T1000 (cell line): Measurements from ENCODE around the gene PATJ.
"Not testable (repeated sequence)": the region's sequence is repeated elsewhere in the genome, so short reads cannot be mapped to it uniquely, and the experiment has no call there.

Source experiments
- DNase-seq: peaks from one replicate; lab custom pipeline; 2025; ENCODE audit warnings: mixed read lengths; lab: John Stamatoyannopoulos, UW

Gene PATJ

DNA sequence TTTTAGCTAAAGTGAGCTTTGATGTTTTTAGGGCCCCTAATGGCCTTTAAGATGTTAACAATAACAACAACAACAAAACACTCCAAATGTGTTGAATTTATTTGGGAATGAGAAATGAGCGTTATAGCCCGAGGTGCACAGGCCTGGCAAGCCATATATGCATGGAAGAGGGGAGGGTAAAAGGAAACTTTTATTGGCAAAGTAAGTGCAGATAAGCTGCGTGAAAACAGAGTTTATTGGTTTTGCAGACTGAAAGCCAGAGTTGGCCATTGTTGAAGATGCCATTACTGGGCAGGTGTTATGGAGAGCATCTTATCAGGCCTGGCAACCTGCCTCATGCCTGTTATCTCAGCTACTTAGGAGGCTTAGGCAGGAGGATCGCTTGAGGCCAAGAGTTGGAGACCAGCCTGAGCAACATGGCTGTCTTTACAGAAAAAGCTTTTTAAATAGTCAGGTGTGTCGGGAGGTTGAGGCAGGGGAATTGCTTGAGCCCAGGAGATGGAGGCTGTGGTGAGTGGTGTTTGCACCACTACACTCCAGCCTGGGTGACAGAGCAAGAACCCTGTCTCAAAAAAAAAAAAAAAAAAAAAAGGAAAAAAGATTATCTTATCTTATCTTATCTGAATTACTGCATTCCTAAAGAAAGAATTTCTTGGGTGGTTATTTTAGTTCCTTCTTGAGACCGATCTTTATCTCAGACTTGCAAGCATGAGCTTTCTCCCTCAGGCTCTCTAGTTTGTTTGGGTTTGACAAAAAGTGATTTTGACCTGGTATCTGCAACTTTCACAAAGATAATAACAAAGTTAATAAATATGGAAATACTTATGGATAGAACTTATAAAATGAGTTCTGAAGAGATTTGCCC lies 1.7 kb downstream of the PATJ start:
- no peak for DNase-seq

DNA sequence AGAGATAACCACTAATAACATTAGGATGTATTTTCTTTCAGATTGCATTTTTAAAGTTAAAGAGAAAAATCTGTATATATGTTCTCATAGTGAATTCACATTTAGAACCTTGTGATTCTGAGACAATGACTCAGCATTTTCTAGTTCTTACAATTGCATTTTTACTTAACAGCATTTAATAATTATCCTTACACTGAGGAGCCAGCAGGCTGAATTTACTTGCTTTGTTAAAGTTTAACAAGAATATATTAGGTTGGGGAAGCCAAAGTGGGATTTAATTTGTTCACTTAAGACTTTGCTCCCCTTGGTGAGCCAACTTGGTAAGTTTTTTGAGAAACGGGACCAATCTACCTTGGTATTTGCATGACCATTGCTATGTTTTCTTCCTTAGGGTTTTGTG lies 4.5 kb downstream of the PATJ start:
- DNase-seq: no peak

- DNase-seq: no peak
Measured at GRCh38 chr1:61748566-61748965, 6.3 kb downstream of the PATJ start.

DNA sequence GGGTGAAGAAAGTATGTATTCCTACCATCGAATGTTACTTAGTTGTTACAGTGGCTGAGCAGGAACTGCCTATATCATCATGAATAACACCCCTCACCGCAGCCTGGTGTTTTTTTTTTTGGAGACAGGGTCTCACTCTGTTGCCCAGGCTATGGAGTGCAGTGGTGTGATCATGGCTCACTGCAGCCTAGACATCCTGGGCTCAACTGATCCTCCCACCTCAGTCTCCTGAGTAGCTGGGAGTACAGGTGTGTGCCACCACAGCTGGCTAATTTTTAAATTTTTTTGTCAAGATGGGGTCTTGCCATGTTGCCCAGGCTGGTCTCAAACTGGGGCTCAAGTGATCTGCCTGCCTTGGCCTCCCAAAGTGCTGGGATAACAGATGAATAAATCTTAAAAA lies 7.3 kb downstream of the PATJ start:
- no peak for DNase-seq

- DNase-seq: no peak
Measured at GRCh38 chr1:61752921-61753389, 10.7 kb downstream of the PATJ start.

DNA sequence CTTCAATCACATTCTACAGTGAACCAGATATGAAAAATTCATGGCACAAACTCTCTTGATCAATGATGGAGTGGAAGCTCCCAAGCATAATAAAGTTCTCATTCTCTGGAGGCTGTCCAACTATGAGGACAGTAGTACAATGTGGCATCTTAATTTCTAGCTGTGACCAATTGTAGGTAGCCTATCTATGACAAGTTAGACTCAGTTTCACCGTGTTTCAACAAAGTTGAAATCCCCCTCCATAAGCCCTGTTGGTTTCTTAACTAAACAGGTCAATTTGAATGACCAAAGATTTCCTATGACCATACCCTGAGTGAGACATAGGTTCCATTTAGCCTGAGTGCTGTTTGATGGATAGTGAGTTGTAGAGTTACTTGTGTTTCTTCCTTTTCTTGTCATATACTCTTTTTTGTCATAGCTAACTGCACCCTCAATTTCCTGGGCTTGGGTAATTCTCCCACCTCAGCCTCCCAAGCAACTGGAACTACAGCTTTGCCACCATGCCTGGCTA lies 11.8 kb downstream of the PATJ start:
- no peak for DNase-seq

DNA sequence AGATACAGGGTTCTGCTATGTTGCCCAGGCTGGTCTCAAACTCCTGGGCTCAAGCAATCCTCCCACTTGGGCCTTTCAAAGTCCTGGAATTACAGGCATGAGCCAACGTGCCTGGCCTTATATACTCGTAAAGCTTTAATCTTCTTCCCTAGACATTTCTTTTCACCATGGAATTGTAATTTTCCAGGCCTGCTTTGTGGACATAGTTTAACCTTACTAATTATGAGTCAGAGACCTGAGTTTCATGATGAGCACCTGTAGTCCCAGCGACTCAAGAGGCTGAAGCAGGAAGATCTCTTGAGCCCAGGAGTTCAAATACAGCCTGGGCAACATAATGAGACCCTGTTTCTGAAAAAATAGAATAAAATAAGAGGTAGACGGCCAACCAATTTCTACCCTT lies 12.3 kb downstream of the PATJ start:
- no peak for DNase-seq

DNA sequence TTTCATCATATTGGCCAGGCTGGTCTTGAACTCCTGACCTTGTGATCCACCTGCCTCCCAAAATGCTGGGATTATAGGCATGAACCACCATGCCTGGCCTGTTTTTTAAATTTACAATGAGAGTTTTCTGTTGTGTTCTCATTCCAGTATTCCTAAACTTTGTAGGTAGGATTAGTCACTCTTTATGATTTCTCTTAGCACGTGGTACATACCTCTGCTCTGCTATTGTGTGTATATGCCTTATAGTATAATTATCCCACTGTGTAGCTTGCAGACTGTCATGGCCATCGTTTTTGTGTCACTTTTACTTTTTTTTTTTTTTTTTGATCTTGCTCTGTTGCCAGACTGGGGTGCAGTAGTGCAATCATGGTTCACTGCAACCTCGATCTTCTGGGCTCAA lies 14.5 kb downstream of the PATJ start:
- DNase-seq: no peak

GRCh38 chr1:61757950-61758349 lies 15.7 kb downstream of the PATJ start:
- no peak for DNase-seq

DNA sequence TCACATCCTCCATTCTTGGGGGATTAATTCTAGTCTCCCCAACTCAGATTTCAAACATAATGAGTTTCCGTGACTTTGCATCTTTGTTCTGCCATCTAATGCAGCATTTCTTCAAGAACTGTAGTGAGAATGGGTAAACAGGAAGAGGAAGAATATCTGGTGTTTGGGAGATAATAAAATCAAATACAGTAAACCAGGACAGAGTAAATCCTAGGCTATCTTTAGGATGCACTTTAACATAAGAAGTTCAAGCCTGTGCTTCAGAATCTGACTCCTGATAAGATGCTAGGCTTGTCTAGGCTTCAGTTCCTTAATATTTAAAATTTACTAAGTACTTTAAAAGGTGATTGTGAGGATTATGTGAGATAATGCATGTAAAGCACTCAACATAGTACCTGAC lies 27.9 kb downstream of the PATJ start:
- no peak for DNase-seq

- DNase-seq: no peak
Measured at GRCh38 chr1:61776091-61776490, 33.8 kb downstream of the PATJ start.

GRCh38 chr1:61779231-61779630 lies 37.0 kb downstream of the PATJ start:
- DNase-seq: no peak

- DNase-seq: no peak
Measured at GRCh38 chr1:61781151-61781550, 38.9 kb downstream of the PATJ start.

- no peak for DNase-seq
Measured at GRCh38 chr1:61782771-61783170, 40.5 kb downstream of the PATJ start.

- no peak for DNase-seq
Measured at GRCh38 chr1:61784726-61785125, 42.4 kb downstream of the PATJ start.

GRCh38 chr1:61790837-61791236 lies 48.6 kb downstream of the PATJ start:
- no peak for DNase-seq

DNA sequence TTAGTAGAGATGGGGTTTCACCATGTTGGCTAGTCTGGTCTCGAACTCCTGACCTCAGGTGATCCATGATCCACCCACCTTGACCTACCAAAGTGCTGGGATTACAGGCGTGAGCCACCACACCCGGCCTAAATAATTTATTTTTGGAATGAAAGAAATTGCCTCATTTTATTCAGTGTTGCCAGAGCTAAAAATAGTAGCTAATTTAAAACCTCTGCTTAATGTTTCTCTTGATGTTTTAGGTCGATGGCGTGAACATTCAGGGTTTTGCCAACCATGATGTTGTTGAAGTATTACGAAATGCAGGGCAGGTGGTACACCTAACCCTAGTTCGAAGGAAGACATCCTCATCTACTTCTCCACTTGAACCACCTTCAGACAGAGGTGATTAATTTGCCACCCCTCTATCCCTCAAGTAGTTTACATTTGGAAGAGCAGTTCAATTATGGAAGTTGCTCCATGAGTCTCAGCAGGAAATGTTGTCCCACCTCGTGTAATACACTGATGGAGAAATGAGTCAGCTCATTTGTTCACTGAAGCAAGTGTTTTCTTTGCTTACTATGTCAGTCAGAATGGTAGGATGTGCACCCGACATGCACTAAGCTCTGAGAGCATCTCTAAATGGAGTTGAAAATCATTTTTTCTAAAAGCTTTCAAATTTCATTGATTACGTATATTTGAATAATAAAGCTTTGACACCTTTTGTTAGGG lies 54.9 kb downstream of the PATJ start:
- no peak for DNase-seq

DNA sequence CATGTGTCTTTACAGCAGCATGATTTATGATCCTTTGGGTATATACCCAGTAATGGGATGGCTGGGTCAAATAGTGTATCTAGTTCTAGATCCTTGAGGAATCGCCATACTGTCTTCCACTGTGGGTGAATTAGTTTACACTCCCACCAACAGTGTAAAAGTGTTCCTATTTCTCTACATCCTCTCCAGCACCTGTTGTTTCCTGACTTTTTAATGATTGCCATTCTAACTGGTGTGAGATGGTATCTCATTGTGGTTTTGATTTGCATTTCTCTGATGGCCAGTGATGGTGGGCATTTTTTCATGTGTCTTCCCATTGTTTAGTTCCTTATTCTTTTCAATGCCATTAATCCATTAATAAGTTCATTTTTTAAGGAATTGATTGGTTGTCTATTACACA lies 58.8 kb downstream of the PATJ start:
- not testable (repeated sequence) for DNase-seq

DNA sequence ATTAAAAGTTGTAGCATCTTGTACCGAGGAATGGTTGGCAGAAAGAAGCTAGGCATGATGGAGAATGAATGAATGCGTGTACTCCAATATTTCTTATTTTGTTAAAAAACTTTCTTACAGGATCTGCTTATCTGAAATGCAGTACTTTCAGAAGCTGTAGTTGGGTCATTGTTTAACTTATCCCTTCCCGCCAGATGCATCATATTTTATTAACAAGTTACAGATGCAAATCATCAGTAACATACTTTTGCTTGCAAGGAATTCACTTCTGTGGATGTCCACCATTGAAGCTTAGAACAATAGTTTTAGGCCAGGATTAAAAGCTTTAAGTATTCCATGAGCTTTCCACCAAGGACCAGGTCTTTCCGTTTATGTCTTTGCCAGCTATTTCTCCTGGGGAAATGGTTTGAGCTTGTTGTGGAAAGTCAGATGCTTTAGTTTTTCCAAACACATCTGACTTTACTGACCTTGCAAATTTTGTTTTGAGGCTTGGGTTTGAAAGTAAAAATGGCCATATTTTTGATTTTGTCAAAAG lies 65.4 kb downstream of the PATJ start:
- no peak for DNase-seq

DNA sequence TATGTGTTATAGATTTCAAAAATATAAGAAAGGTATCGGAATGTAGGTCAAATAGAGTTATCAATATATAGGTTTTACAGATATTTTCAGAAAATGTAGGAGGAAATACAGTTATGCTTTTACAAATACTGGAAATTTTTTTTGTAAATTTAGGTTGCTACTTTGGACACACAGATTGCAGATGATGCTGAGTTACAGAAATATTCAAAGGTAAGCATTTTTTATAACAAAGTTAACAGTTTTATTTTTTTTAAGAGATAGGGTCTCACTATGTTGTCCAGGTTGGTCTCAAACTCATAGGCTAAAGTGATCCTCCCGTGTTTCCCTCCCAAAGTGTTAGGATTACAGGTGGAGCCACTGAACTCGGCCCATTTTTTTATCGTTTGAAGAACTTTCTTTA lies 66.0 kb downstream of the PATJ start:
- no peak for DNase-seq

DNA sequence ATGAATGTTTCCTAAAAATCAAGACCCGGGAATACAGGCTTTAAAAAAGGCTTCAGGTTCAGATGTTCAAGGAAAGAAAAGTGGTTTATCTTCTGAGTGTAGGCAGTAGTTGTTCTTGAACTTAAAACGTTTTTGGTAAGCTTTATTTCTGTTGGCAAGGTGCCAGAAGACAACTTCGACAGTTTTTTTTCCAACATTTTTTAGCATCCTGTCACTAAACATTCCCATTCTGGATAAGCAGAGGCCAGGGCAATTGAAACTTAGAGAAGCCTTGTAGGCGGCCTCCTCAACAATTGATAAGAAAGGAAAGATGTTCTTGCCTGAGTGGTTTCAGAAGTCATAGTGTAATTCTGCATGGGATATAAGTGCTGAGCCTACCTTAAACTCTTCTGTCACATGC lies 66.7 kb downstream of the PATJ start:
- no peak for DNase-seq

- no peak for DNase-seq
Measured at GRCh38 chr1:61812916-61813315, 70.6 kb downstream of the PATJ start.

GRCh38 chr1:61816191-61816590 lies 73.9 kb downstream of the PATJ start:
- no peak for DNase-seq
